AG10803 (cell line): ENCODE results near the gene ALOX15.

Experiments
- DNase-seq: peaks from one replicate; pipeline ENCODE4 v3.0.0; 2010; ENCODE audit warnings: low read depth
- H3K4me3 ChIP-seq: 2 replicates; pipeline ENCODE4 v1.5.1; 2011; ENCODE audit warnings: mild to moderate bottlenecking, low read length, control low read depth
- TF ChIP-seq, protein P1 (sequence below): conservative IDR thresholded peaks from 2 replicates; pipeline ENCODE4 v1.5.1; 2011; ENCODE audit warnings: mild to moderate bottlenecking, low read length, control low read depth, inconsistent platforms

The ALOX15 gene

GRCh38 chr17:4582101-4582501 is 59.4 kb downstream of the ALOX15 start:
- no peak overlapping the region for H3K4me3 ChIP-seq
- no peak for DNase-seq
- TF ChIP-seq, protein P1, sequence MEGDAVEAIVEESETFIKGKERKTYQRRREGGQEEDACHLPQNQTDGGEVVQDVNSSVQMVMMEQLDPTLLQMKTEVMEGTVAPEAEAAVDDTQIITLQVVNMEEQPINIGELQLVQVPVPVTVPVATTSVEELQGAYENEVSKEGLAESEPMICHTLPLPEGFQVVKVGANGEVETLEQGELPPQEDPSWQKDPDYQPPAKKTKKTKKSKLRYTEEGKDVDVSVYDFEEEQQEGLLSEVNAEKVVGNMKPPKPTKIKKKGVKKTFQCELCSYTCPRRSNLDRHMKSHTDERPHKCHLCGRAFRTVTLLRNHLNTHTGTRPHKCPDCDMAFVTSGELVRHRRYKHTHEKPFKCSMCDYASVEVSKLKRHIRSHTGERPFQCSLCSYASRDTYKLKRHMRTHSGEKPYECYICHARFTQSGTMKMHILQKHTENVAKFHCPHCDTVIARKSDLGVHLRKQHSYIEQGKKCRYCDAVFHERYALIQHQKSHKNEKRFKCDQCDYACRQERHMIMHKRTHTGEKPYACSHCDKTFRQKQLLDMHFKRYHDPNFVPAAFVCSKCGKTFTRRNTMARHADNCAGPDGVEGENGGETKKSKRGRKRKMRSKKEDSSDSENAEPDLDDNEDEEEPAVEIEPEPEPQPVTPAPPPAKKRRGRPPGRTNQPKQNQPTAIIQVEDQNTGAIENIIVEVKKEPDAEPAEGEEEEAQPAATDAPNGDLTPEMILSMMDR, result no peak
